Mesothelial cell of epicardium (in vitro differentiated cells): ENCODE data around the gene CLEC1A. TPM values are rescaled to one million over a fixed set of nuclear protein-coding genes. Genes with fewer than 3 reads are reported as not detected.

Experiments
- DNase-seq, 2 experiments: peaks; one replicate each; pipeline ENCODE4 v3.0.0; 2021; ENCODE audit warnings: low spot score in 2 of 2; ENCODE audit not compliant: unreplicated experiment in 2 of 2
- H3K27ac Mint-ChIP-seq: 2 replicates; pipeline ENCODE4 v1.8.0; 2021; ENCODE audit warnings: mixed read lengths
- H3K27me3 Mint-ChIP-seq: 2 replicates; pipeline ENCODE4 v1.8.0; 2021; ENCODE audit warnings: low read depth, mixed read lengths
- H3K36me3 Mint-ChIP-seq: 2 replicates; pipeline ENCODE4 v1.8.0; 2021; ENCODE audit warnings: mixed read lengths
- H3K4me1 Mint-ChIP-seq: 2 replicates; pipeline ENCODE4 v1.8.0; 2021; ENCODE audit warnings: mixed read lengths
- H3K4me3 Mint-ChIP-seq: 2 replicates; pipeline ENCODE4 v1.8.0; 2021; ENCODE audit warnings: mild to moderate bottlenecking, moderate library complexity, mixed read lengths
- H3K9me3 Mint-ChIP-seq: 2 replicates; pipeline ENCODE4 v1.8.0; 2021; ENCODE audit warnings: mixed read lengths
- CTCF ChIP-seq: fragments of 200-600 bp; sonication (generic); IDR thresholded peaks from one replicate; pipeline ENCODE4 v1.5.0; 2021; ENCODE audit warnings: antibody characterized with exemption; ENCODE audit not compliant: unreplicated experiment
- total RNA-seq: library from RNA; stranded (reverse); gene quantifications from 3 replicates; pipeline ENCODE4 v1.2.1, GENCODE V29; 2021

Gene CLEC1A
- total RNA-seq, 1 donor from 2014 or later, result 0.51 TPM

GRCh38 chr12:10122689-10123088 is 23.9 kb upstream of the CLEC1A start:
- Mint-ChIP-seq H3K27ac (no peak overlapping the region), H3K36me3 (no peaks in the 10 kb centered on the region), H3K4me3 (no peak overlapping the region), H3K9me3 (peaks cover 5% of the 10 kb centered on the region), H3K27me3 (no peaks in the 10 kb centered on the region), H3K4me1 (no peaks in the 10 kb centered on the region)
- TF ChIP-seq CTCF, result no peak
- no peak for DNase-seq

DNA sequence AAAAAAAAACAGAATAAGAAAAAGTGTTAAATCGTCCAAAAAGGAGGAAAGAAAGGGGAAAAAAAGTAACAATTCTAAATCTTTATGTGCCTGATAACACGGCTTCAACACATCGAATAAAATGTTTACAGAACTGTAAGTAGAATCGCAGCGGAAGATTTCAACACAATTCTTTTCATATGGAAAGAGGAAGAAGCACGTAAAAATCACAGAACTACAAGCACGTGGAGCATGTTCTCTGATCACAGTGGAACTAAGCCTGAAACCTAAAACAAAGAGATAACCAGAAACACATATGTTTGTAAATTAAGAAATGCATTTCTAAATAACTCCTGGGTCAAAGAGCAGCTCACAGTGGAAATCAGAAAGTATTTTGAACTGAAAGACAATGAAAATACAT is 22.5 kb upstream of the CLEC1A start:
- no peak overlapping the region for H3K4me3 Mint-ChIP-seq
- DNase-seq, result no peak
- H3K9me3 Mint-ChIP-seq, result peaks cover 5% of the 10 kb centered on the region
- no peaks in the 10 kb centered on the region for H3K4me1 Mint-ChIP-seq
- peak overlapping the region; percentile 0 for H3K27ac Mint-ChIP-seq
- TF ChIP-seq CTCF, result no peak
- no peaks in the 10 kb centered on the region for H3K36me3 Mint-ChIP-seq
- no peaks in the 10 kb centered on the region for H3K27me3 Mint-ChIP-seq

DNA sequence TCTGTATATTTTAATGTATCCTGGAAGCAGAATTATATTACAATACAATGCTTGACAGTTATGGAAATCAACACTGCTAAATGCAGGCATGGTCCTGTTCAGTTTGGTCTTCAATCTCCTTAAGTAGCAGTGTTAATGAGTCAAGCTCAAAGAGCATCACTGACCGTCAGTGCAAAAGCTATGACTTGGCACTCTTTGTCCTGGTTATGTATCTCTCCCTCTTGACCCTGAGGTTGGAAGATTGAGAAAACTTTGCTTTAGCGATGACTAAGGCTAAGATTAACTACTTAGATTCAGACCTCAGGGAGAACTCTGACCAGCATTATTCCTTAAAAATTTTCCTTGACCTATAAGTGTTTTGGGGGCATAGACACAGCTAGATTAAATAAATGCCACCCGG is 20.3 kb upstream of the CLEC1A start:
- no peak overlapping the region for H3K27ac Mint-ChIP-seq
- H3K4me1 Mint-ChIP-seq, result no peaks in the 10 kb centered on the region
- DNase-seq, result no peak
- H3K9me3 Mint-ChIP-seq, result peaks cover 5% of the 10 kb centered on the region
- no peak for TF ChIP-seq CTCF
- no peaks in the 10 kb centered on the region for H3K27me3 Mint-ChIP-seq
- no peaks in the 10 kb centered on the region for H3K36me3 Mint-ChIP-seq
- no peak overlapping the region for H3K4me3 Mint-ChIP-seq

- no peak overlapping the region for H3K27ac Mint-ChIP-seq
- no peak overlapping the region for H3K4me3 Mint-ChIP-seq
- no peaks in the 10 kb centered on the region for H3K4me1 Mint-ChIP-seq
- no peak for DNase-seq
- H3K27me3 Mint-ChIP-seq, result no peaks in the 10 kb centered on the region
- H3K36me3 Mint-ChIP-seq, result no peaks in the 10 kb centered on the region
- no peak for TF ChIP-seq CTCF
- peaks cover 14% of the 10 kb centered on the region for H3K9me3 Mint-ChIP-seq
Observed at GRCh38 chr12:10115890-10116289, 17.1 kb upstream of the CLEC1A start.

GRCh38 chr12:10115311-10115710 is 16.5 kb upstream of the CLEC1A start:
- Mint-ChIP-seq H3K9me3 (peaks cover 18% of the 10 kb centered on the region), H3K27ac (no peak overlapping the region), H3K4me3 (no peak overlapping the region), H3K36me3 (no peaks in the 10 kb centered on the region), H3K27me3 (no peaks in the 10 kb centered on the region), H3K4me1 (no peaks in the 10 kb centered on the region)
- TF ChIP-seq CTCF, result no peak
- no peak for DNase-seq

- Mint-ChIP-seq H3K36me3 (no peaks in the 10 kb centered on the region), H3K4me1 (no peaks in the 10 kb centered on the region), H3K9me3 (peaks cover 13% of the 10 kb centered on the region), H3K4me3 (no peak overlapping the region), H3K27me3 (no peaks in the 10 kb centered on the region), H3K27ac (no peak overlapping the region)
- TF ChIP-seq CTCF, result no peak
- DNase-seq, result no peak
Observed at GRCh38 chr12:10113920-10114319, 15.1 kb upstream of the CLEC1A start.
